GM18502 (cell line): ENCODE results near the gene SESN2.

Source experiments
- ATAC-seq: cut with Tn5 transposase; IDR thresholded peaks from one replicate; pipeline ENCODE4 v1.9.1; 2021; ENCODE audit warnings: mild to moderate bottlenecking; ENCODE audit not compliant: unreplicated experiment, poor library complexity

The SESN2 gene

GRCh38 chr1:28259252-28259933, at the start of gene SESN2:
SESN2 (plus strand) TSS chr1:28259518; CDS start chr1:28259848, 330 bp downstream.
- ATAC-seq, result peak; percentile 96

DNA sequence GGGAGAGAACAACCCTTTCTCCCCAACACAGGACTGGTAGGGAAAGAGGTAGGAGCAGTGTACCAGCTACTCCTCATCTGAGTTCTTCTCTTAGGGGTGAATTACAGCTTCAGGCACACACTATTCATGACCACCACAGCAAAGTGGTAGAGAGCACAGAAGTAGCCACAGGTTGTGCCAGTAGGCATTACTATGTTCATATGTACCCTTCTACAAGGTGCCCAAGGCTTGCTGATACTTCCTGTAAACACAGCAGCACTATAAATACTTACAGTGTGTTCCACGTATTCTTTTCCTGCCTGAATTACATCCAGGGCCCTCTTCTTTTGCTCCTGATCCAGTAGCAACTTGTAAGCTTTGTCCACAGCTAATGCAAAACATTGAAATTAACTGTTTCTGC, 49.6 kb upstream of the SESN2 start:
- no peak for ATAC-seq

DNA sequence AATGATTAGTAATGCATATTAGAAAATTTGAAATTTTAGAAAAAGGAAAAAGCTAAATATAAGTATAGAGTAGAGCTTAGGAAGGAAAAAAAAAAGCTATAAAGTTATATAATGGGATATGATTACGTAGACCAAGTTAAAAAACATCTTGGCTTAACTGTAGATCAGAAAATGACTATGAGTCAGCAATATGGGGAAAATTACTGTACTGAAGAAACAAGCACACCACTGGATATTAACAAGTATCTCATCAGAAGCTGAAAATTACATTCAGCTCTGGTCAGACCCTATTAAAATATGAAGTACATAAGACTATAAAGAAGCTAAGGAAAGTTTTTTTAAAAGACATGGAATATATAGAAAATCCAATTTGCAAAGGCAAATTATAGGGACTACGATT, 46.0 kb upstream of the SESN2 start:
- no peak for ATAC-seq

DNA sequence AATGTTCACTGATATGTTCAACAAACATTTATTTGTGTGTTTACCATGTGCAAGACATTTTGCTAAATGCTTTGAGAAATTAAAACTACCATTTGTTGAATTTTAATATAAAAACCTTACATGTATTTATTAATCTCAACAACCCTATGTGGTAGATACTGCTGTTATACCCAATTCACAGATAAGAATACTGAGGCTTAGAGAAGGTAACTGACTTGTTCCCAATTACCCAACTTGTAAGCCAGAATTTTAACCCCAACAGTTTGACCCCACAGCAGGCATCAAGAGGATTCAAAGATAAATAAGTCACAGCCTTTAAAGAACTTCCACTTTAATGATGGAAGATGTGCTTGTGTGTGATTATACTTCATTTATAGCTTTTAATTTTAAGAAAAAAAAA, 30.2 kb upstream of the SESN2 start:
- no peak for ATAC-seq

DNA sequence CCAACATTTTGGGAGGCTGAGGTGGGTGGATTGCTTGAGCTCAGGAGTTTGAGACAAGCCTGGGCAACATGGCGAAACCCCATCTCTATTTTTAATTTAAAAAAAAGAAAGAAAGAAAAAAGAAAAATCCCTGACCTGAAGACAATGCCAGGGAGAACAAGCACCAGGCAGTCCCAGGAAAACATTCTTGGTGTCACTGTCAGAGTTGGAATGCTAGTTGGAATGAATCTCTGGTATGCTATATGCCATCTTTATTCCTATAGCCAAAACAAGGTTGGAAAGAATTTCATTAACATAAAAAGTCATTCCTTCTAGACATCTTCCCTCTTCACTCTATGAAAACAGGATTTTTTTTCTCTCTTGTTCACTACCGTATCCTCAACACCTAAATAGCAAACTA, 29.3 kb upstream of the SESN2 start:
- ATAC-seq, result no peak

- peak; percentile 67 for ATAC-seq
Observed at GRCh38 chr1:28232558-28233263, 26.6 kb upstream of the SESN2 start, which contains the start of gene DNAJC8. DNAJC8 (minus strand) TSS chr1:28233029; CDS start chr1:28232998, 31 bp downstream.

DNA sequence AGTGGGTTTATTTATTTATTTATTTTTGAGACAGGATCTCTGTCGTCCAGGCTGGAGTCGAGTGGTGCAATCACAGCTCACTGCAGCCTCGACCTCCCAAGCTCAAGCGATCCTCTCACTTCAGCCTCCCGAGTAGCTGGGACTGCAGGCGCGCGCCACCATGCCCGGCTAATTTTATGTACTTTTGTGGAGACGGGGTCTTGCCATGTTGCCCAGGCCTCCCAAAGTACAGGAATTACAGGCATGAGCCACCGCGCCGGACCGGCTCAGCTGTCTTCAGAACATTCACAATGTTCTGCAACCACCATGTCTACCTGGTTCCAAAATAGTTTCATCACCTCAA, 26.1 kb upstream of the SESN2 start:
- no peak for ATAC-seq

- peak; percentile 82 for ATAC-seq
Observed at GRCh38 chr1:28235755-28236655, 23.3 kb upstream of the SESN2 start, which contains the start of gene ATP5IF1. ATP5IF1 (plus strand) TSS chr1:28236124; CDS start chr1:28236184, 60 bp downstream.

- no peak for ATAC-seq
Observed at GRCh38 chr1:28236656-28237322, 22.5 kb upstream of the SESN2 start.

- no peak for ATAC-seq
Observed at GRCh38 chr1:28239004-28239403, 20.3 kb upstream of the SESN2 start.

DNA sequence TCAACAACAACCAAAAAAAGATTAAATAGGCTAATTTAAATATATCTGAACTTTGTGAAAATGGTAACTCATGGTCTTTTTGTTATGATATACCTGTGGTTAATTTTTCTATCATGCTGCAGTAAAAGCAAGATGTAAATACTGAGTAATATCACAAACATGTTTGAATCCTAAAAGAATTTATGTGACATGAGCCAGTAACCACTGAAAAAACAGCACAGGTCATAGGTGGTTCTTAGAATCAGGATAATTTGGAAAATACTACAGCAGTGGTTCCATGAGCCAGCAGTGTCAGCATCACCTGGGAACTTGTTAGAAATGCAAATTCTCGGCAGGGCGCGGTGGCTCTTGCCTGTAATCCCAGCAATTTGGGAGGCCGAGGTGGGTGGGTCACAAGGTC, 19.3 kb upstream of the SESN2 start:
- no peak for ATAC-seq

- ATAC-seq, result no peak
Observed at GRCh38 chr1:28241638-28242241, 17.6 kb upstream of the SESN2 start.

DNA sequence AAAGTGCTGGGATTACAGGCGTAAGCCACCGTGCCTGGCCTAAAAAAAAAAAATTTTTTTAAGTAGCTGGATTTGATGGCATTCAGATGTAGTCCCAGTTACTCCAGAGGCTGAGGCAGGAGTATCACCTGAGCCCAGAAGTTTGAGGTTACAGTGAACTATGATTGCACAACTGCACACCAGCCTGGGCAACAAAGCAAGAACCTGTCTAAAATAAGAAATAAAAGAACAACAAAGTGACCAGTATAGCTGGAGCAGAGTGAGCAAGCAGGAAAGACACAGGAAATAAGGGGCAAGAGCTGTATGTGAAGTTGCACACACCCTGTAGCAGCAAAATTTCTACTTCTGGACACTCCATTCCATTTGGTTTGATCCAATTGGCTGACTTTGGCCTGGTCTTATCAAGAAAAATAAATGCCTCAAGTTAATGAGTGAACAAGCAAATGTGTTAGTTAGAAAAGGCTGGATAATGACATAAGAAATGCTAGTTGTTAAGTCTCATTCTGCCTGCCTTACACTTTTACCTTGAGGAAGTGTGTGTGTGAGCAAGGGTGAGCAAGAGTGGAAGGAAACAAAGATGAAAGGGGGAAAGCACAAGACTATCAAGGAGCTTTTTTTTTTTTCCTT, 15.5 kb upstream of the SESN2 start:
- no peak for ATAC-seq

DNA sequence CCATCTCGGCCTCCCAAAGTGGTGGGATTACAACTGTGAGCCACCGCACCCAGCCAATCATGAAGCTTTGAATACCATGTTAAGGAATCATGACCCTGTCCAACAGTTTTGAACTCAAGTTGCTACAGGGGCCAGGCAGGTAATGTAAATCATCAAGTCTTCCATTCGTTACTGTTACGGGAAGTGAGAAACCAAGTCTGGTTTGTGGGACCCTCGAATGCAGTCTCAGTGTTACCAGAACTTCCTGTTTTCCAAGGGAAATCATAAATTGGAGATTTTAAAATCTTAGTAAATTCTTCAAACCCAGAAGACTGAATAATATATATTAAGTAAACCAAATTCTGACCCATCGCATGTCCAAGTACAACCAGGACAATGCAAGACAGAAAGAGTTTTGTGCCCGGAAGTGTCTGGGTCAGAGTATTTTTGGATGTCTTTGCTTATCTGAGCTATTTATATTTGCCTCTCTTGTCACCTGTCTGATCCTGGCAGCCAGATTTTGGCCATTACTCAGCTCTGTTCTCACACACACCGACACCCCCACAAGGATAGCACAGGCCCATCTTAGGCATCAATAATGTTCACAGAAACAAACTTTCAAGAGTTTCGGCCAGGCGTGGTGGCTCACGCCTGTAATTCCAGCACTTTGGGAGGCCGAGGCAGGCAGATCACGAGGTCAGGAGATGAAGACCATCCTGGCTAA, 14.6 kb upstream of the SESN2 start:
- ATAC-seq, result no peak

DNA sequence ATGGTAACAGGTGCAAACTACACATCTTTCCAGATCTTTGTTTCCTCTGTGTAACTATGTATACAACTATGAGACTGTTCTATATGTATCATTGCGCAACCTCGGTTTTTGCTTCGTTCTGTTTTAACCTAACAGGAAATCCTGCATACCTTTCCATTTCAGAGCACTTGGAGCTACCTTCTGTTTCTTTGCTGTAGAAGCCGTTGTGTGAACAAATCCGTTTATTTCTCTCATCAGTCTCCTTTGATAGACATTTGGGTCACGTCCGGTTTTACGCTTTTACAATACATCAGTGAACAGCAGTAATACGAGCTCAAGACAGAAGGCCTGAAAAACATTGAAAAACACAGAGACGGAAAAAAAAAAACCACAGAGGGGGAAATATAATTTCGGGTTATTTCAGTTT, 12.9 kb upstream of the SESN2 start:
- no peak for ATAC-seq

GRCh38 chr1:28247612-28248272, 11.6 kb upstream of the SESN2 start:
- ATAC-seq, result no peak

DNA sequence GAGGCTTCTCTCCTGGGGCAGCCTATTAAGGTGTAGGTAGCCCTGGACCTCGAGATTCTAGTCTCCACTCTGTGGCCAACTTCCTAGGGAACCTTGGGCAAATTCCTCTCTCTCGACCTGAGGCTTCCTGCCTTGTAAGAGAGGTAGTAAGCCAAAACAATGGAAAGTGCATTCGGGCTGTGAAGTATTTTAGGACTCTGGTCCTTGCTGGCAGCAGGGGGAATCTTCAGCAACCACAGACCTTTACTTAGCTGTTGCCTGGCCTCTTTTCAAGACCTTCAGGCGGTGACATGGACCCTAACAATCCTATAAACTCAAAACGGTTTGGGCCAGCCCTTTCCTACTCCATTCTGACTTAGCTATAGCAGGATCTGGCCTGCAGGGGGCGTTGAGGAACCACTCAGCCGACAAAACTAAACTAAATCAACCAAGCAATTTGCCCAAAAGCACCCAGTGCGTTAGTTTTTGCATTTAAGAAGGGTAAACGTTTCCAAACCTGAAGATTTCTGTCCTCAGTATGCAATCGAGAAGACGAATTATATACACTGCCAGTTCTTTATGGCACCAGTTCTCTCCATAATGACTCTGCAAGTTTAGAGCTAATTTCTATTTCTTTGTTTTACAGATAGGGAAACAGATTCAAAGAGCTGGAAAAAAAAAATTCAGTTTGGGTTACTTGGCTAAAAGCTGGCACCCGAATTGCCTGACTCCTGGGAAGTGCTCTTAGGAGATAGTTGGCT, 10.9 kb upstream of the SESN2 start:
- no peak for ATAC-seq
